ENCODE data around the gene LYPD6.

LYPD6 gene

DNA sequence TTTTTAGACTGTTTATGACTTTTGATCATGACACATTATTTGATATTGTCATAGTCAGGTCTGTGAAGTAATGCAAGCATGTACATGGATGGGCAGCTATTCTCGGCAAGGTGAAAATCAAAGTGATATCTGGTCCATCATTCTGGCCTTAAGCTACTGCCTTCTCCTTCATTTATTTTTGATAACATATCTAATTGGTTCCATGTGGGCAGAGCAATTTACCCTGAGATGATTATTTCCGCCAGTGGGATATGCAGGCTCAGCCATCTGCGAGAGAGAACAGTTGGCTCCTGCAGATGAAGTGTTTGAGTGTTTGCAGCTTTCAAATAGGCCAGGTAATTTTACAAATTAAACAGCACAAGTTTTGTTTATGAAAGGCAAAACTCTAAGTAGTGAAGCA lies 116.4 kb downstream of the LYPD6 start:
- DNase-seq (ENCODE audit: extremely low read depth in 1 of 2, low read depth in 1 of 2): no peak

DNA sequence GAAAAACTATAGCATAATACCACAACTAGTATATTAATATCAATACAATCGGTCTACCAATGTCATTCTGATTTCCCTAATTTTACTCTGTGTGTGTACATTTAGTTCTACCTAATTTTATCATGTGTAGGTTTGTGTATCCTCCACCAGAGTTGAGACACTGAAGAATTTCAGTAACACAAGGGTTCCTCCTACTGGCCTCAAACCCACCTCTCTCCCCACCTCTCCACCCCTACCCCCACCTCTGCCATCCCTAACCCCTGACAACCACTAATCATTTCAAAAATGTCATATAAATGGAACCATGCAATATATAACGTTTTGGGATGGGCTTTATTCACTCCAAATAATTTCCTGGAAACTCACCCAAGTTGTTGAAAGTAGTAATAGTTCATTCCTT lies 117.9 kb downstream of the LYPD6 start:
- no peak for DNase-seq (ENCODE audit: extremely low read depth in 1 of 2, low read depth in 1 of 2)

DNA sequence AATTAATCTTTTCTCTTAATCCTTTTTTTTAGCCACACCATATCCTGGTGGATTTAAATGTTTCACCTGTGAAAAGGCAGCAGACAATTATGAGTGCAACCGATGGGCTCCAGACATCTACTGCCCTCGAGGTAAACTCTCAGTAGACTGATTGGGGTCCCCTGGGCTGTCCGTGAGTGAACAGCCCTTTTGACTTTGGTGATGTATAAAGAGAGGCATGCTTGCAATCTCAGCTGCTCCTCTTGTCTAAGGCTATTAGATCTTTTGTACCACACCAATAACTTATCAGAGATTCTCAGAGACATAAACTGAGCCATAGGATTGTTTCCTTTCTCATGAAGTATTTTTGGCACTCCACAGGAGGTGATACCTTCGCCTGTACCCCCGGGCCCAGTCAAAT lies 118.6 kb downstream of the LYPD6 start:
- DNase-seq (ENCODE audit: extremely low read depth in 1 of 2, low read depth in 1 of 2): no peak

DNA sequence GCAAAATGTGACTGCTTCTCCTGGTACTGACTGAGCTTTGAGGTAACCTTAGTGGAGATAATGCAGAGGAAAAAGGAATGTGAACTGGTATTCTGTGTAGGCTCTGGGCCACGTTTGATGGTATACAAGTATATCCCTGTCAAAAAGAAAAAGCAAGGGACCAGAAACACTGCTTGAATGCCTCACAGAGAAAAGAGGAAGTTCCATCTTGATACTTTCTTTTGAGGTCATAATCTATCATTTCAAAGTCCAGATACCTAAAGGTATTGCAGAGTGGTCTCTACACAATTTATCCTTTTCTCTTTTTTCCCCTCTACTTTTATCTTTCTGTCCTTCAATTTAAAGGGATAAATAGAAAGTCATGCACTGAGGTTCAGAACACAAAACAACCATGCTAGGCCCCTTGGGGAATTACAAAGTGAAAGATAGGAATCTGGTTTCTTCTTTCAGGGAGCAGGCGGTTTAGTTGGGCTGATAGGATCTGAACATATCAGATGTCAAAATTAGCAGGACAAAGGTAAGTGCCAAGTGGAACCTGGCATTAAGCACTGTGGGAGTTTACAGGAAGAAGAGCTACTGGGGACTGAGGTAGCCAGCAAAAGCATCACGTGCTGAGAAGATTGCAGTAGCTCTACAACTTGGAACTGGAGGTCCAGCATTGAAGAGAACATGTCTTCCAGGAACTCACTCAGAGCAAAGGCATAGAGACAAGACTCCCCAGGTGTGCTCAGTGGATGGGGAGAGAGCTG lies 121.2 kb downstream of the LYPD6 start:
- no peak for DNase-seq (ENCODE audit: extremely low read depth in 1 of 2, low read depth in 1 of 2)

DNA sequence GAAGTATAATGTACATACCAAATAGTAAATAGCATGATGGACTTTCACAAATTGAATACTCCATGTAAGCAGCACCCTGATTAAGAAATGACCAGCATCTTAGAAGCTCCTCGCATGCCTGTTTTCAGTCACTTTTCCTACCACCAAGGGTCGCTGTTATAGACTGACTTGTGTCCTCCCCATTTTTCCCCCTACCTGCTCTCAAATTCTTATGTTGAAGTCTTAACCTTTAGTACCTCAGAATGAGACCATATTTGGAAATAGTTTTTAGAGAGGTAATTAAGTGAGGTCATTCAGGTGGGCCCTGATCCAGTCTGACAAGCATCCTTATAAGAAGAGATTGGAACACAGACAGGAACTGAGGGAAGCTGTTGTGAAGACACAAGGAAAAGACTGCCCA lies 125.9 kb downstream of the LYPD6 start:
- DNase-seq (ENCODE audit: extremely low read depth in 1 of 2, low read depth in 1 of 2): no peak

DNA sequence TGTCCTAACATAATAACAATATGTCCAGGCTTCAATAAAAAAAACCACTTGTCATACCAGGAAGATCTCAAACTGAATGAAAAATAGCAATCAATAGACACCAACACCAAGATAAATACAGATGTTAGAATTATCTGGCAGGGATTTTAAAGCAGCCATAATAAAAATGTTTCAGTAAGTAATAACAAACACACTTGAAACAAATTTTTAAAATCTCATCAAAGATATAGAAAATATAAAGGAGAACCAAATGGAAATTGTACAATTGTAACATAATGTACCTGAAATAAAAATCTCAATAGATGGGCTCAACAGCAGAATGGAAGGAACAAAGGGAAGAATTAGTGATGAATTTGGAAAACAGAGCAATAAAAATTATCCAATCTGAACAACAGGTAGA lies 128.1 kb downstream of the LYPD6 start:
- no peak for DNase-seq (ENCODE audit: extremely low read depth in 1 of 2, low read depth in 1 of 2)

DNA sequence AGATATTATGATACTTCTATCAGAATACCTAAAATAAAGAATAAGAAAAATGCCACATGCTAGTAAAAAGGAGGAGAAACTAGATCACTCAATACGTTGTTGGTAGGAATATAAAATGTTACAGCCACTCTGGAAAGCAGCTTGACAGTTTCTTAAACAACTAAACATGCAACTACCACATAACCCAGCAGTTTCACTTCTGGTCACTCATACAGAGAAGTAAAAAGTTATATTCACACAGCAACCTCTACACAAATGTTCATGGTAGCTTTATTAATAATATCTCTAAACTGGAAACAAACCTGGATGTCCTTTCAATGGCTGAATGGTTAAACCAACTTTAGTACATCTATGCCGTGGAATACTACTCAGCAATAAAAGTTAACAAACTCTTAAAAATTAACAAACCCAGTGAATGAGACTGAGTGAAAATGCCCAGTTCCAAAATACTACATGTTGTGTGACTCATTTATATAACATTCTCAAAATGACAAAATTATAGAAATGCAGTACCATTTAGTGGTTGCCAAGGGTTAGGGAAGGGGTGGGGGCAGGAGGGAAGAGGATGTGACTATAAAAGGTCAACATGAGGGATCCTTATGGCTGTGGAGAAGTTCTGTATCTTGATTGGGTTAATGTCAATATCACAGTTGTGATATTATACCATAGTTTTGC lies 133.1 kb downstream of the LYPD6 start:
- DNase-seq (ENCODE audit: extremely low read depth in 1 of 2, low read depth in 1 of 2): no peak

DNA sequence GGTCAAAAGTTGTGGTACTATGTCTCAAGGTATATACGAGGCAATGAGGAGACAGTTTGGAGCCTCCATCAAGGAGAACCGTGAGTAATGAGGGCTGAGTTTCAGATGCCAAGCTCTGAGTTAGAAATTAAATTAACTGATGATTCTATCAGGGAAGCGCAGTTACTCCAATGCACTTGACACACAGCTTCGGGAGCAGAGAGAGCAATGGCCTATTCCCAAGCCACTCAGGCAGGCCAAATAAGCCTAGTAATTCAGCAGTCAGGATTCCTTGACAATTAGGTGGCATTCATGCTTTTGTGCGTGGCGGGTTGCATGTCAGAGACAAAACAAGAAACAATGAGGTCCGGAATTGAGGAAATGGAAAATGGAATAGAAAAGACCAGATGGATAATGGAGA lies 134.0 kb downstream of the LYPD6 start:
- no peak for DNase-seq (ENCODE audit: extremely low read depth in 1 of 2, low read depth in 1 of 2)

GRCh38 chr2:149465873-149466272 lies 135.5 kb downstream of the LYPD6 start:
- DNase-seq (ENCODE audit: extremely low read depth in 1 of 2, low read depth in 1 of 2): no peak

GRCh38 chr2:149466635-149467034 lies 136.2 kb downstream of the LYPD6 start:
- DNase-seq (ENCODE audit: extremely low read depth in 1 of 2, low read depth in 1 of 2): no peak

DNA sequence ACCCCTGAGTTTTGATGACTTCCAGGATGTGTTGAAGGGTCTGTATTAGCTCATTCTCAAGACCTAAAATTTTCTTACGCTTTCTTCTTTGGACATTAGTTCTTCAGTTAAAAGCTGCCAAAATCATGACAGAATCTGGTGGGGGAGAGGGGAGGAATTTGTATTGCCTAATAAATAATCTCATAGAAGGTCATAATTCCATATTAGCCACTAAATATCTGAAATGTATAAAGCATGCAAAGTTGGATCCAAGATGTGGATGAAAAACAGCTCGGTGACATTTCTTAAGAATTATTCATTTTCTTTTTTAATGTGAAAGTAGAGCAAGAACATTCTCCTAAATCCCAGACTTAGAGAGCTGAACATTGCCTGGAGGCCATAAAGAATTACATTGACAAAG lies 137.0 kb downstream of the LYPD6 start:
- no peak for DNase-seq (ENCODE audit: extremely low read depth in 1 of 2, low read depth in 1 of 2)

GRCh38 chr2:149468636-149469035 lies 138.2 kb downstream of the LYPD6 start:
- DNase-seq (ENCODE audit: extremely low read depth in 1 of 2, low read depth in 1 of 2): no peak

DNA sequence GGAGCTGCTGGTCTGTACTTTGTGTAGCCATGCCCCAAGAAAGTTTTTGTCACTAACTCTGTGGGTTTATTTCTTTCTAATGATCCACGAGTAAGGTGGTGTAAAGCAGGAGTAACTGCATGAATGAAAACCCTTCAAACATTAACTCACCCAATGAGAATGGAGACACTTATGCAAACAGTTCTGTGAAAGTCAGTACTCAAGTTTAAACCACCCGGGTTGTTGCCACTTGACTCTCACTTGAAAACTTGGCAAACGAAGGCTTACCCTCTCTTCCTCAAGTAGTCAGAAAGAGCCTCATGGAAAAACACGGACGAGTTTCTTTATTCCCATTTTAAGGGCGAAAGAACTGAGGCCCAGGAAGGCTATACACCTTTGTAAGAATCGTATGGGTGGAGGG lies 139.7 kb downstream of the LYPD6 start:
- no peak for DNase-seq (ENCODE audit: extremely low read depth in 1 of 2, low read depth in 1 of 2)

GRCh38 chr2:149472413-149472812 lies 142.0 kb downstream of the LYPD6 start:
- DNase-seq (ENCODE audit: extremely low read depth in 1 of 2, low read depth in 1 of 2): no peak

DNA sequence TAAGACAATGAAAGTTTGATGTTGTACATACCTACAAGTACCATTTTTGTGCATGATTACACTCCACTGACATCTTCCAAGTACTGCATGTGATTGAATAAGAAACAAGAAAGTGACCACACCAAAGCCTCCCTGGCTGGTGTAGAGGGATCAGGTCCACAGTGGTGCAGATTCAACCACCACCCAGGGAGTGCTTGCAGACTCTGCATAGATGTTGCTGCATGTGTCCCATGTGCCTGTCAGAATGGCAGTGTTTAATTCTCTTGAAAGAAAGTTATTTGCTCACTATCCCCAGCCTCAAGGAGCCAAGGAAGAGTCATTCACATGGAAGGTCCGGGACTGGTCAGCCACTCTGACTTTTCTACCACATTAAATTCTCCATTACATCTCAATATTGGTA lies 142.7 kb downstream of the LYPD6 start:
- no peak for DNase-seq (ENCODE audit: extremely low read depth in 1 of 2, low read depth in 1 of 2)

- DNase-seq (ENCODE audit: extremely low read depth in 1 of 2, low read depth in 1 of 2): no peak
Measured at GRCh38 chr2:149473521-149473920, 143.1 kb downstream of the LYPD6 start.

GRCh38 chr2:149483004-149483605 lies 152.7 kb downstream of the LYPD6 start:
- DNase-seq (ENCODE audit: extremely low read depth in 1 of 2, low read depth in 1 of 2): no peak

GRCh38 chr2:149486664-149487063 lies 156.3 kb downstream of the LYPD6 start:
- no peak for DNase-seq (ENCODE audit: extremely low read depth in 1 of 2, low read depth in 1 of 2)

- DNase-seq (ENCODE audit: extremely low read depth in 1 of 2, low read depth in 1 of 2): no peak
Measured at GRCh38 chr2:149487189-149487588, 156.8 kb downstream of the LYPD6 start.

GRCh38 chr2:149488706-149489440 lies 158.5 kb downstream of the LYPD6 start:
- DNase-seq (ENCODE audit: extremely low read depth in 1 of 2, low read depth in 1 of 2): no peak

DNA sequence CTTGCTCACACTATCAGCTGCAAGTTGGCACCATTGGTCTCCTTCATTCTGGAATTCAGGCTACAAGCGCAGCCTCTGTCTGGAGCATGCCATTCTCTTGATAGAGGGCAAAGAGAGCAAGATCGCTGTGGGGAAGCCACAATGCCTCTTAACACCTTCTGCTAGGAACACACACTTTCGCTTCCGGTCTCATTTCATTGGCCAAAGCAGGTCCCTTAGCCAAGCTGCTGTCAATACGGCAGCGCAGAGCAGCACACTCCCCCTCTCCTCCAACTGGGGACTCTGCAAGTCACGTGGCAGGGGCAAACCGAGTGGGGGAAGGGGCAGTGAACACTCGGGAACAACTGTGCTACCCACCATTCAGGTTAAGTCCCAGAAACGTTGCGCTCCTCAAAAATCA lies 159.1 kb downstream of the LYPD6 start:
- no peak for DNase-seq (ENCODE audit: extremely low read depth in 1 of 2, low read depth in 1 of 2)

- DNase-seq (ENCODE audit: extremely low read depth in 1 of 2, low read depth in 1 of 2): no peak
Measured at GRCh38 chr2:149490296-149490695, 159.9 kb downstream of the LYPD6 start.
